Mucosa of descending colon (tissue), 3 donors: ENCODE data around the gene MYO3B. TPM values are rescaled to one million over a fixed set of nuclear protein-coding genes. Genes with fewer than 3 reads are reported as not detected.

Experiments used
- ATAC-seq: fragments of 200-7000 bp; cut with Tn5 transposase; one replicate; pipeline ENCODE4 v1.9.1; 2020; ENCODE audit warnings: mild to moderate bottlenecking, moderate library complexity
- DNase-seq, 3 donors: peaks; one replicate each; pipeline ENCODE4 v3.0.0-alpha.2; 2020
- H3K36me3 ChIP-seq: fragments of 200-600 bp; one replicate; pipeline ENCODE4 v1.8.0; 2021; ENCODE audit warnings: low read depth, mild to moderate bottlenecking
- H3K4me1 ChIP-seq: fragments of 200-600 bp; one replicate; pipeline ENCODE4 v1.8.0; 2021; ENCODE audit warnings: low read depth, mild to moderate bottlenecking
- H3K4me3 ChIP-seq: fragments of 200-600 bp; one replicate; pipeline ENCODE4 v1.8.0; 2021; ENCODE audit warnings: mild to moderate bottlenecking
- H3K9me3 ChIP-seq: fragments of 200-600 bp; one replicate; pipeline ENCODE4 v1.8.0; 2021; ENCODE audit warnings: mild to moderate bottlenecking
- CTCF ChIP-seq: fragments of 200-600 bp; IDR thresholded peaks from one replicate; pipeline ENCODE4 v1.8.0; 2022; ENCODE audit warnings: antibody characterized with exemption, mild to moderate bottlenecking
- intact Hi-C, 2 donors: fragments of 100-400 bp; cut with DNase I in 1 of 2; cut with micrococcal nuclease in 1 of 2; formaldehyde crosslinking; loops; one replicate each; pipeline versions ENCODE4 v1.11.0 to v1.11.1; 2022; cut with DNase I, micrococcal nuclease
- total RNA-seq, 3 donors: library from RNA; stranded (reverse); fragmentation: NEBNext Ultra II Directional in 2 of 3; extraction: Animal tissue kit (Norgen Biotek cat#: 25700) in 2 of 3; gene quantifications; one replicate each; pipeline versions ENCODE4 v1.2.1 to v1.2.4, GENCODE V29; 2021 to 2023
- donor health status: DM: no; HTN: no; CAD: no; lungs with moderate emphysema.
- donor health status: DM: no; HTN: no; CAD: no.
- donor health status: DM: no; HTN: yes; CAD: no.

Gene MYO3B
- total RNA-seq, 3 donors from 2014 or later = 0.06 to 0.39 (median 0.09) TPM

- no peaks in the 10 kb centered on the region for H3K36me3 ChIP-seq
- ATAC-seq (no peak), DNase-seq (no peak)
- no peaks in the 10 kb centered on the region for H3K9me3 ChIP-seq
- no peaks in the 10 kb centered on the region for H3K4me1 ChIP-seq
- no peak for TF ChIP-seq CTCF
- no peak overlapping the region for H3K4me3 ChIP-seq
- intact Hi-C loops = no loop called here
These were observed 1.7 kb upstream of the MYO3B start for GRCh38 chr2:170176212-170176611.

GRCh38 chr2:170180031-170180566, 2.2 kb downstream of the MYO3B start:
- ATAC-seq (no peak), DNase-seq (no peak)
- Histone ChIP-seq H3K36me3 (no peaks in the 10 kb centered on the region), H3K4me3 (no peak overlapping the region), H3K9me3 (no peaks in the 10 kb centered on the region), H3K4me1 (no peaks in the 10 kb centered on the region)
- TF ChIP-seq CTCF = no peak
- intact Hi-C loops = no loop called here

GRCh38 chr2:170181602-170182001, 3.7 kb downstream of the MYO3B start:
- DNase-seq = no peak
- Histone ChIP-seq H3K9me3 (no peaks in the 10 kb centered on the region), H3K4me3 (no peak overlapping the region), H3K36me3 (no peaks in the 10 kb centered on the region), H3K4me1 (no peaks in the 10 kb centered on the region)
- intact Hi-C loops = no loop called here
- no peak for TF ChIP-seq CTCF
- no peak for ATAC-seq

- DNase-seq (no peak), ATAC-seq (no peak)
- Histone ChIP-seq H3K4me1 (no peaks in the 10 kb centered on the region), H3K4me3 (no peak overlapping the region), H3K36me3 (no peaks in the 10 kb centered on the region), H3K9me3 (no peaks in the 10 kb centered on the region)
- no peak for TF ChIP-seq CTCF
- intact Hi-C loops = no loop called here
These were observed 7.4 kb downstream of the MYO3B start for GRCh38 chr2:170185319-170185718.

- no peak for DNase-seq
- H3K4me1 ChIP-seq = no peaks in the 10 kb centered on the region
These were observed 11.8 kb downstream of the MYO3B start for GRCh38 chr2:170189757-170190156.

More at GRCh38 chr2:170189757-170190156, 11.8 kb downstream of the MYO3B start:
- Histone ChIP-seq H3K9me3 (no peaks in the 10 kb centered on the region), H3K36me3 (no peaks in the 10 kb centered on the region), H3K4me3 (no peak overlapping the region)
- TF ChIP-seq CTCF = no peak
- intact Hi-C loops = no loop called here
- no peak for ATAC-seq
